ENCODE measurements around the gene DRP2. TPM values are rescaled to one million over a fixed set of nuclear protein-coding genes. Genes with fewer than 3 reads are reported as not detected.

The DRP2 gene
- total and polyA plus RNA-seq, 2 donors (not counting 1 experiment from before 2014, with no cell fraction given): 0.50 to 0.59 TPM

DNA sequence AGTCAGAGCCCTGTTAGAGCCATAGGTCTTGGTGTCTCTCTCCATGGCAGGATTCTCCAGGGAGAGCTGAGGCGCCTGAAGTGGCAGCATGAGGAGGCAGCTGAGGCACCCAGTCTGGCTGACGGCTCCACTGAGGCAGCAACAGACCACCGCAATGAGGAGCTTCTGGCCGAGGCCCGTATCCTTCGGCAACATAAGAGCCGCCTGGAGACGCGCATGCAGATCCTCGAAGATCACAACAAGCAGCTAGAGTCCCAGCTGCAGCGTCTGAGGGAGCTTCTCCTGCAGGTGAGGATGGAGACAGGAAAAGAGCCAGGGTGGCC, 38.6 kb downstream of the DRP2 start:
- Histone ChIP-seq H3K27me3 (ENCODE audit: control insufficient read depth, insufficient read depth, low read length) (no peaks in the 10 kb centered on the region), H3K79me2 (ENCODE audit: control insufficient read depth, insufficient read depth, low read length) (no peaks in the 10 kb centered on the region), H2AFZ (ENCODE audit: low read length) (no peak overlapping the region), H3K4me1 (ENCODE audit: control insufficient read depth, extremely low read depth, insufficient read depth, low read length) (peaks cover 2% of the 10 kb centered on the region), H3K36me3 (ENCODE audit: control insufficient read depth, insufficient read depth, low read length) (no peaks in the 10 kb centered on the region), H3K27ac (ENCODE audit: insufficient read depth, low read length) (no peak overlapping the region), H3K9ac (ENCODE audit: insufficient read depth, low read length) (no peak overlapping the region), H4K20me1 (ENCODE audit: control insufficient read depth, extremely low read depth, insufficient read depth, low read length) (no peaks in the 10 kb centered on the region), H3K4me3 (replicated peaks in 1 of 4; ENCODE audit: control extremely low read depth in 1 of 4, insufficient read depth in 1 of 4, low read depth in 3 of 4, low read length in 4 of 4) (no peak overlapping the region), H3K4me2 (ENCODE audit: extremely low read depth, insufficient read depth, low read length) (no peak overlapping the region), H3K9me3 (ENCODE audit: control insufficient read depth, insufficient read depth, low read depth, low read length) (no peaks in the 10 kb centered on the region)
- TF ChIP-seq, protein P1, sequence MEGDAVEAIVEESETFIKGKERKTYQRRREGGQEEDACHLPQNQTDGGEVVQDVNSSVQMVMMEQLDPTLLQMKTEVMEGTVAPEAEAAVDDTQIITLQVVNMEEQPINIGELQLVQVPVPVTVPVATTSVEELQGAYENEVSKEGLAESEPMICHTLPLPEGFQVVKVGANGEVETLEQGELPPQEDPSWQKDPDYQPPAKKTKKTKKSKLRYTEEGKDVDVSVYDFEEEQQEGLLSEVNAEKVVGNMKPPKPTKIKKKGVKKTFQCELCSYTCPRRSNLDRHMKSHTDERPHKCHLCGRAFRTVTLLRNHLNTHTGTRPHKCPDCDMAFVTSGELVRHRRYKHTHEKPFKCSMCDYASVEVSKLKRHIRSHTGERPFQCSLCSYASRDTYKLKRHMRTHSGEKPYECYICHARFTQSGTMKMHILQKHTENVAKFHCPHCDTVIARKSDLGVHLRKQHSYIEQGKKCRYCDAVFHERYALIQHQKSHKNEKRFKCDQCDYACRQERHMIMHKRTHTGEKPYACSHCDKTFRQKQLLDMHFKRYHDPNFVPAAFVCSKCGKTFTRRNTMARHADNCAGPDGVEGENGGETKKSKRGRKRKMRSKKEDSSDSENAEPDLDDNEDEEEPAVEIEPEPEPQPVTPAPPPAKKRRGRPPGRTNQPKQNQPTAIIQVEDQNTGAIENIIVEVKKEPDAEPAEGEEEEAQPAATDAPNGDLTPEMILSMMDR (conservative IDR thresholded peaks at IDR 0.05 in 1 of 2, IDR thresholded peaks at IDR 0.05 in 1 of 2; ENCODE audit: low read depth in 1 of 2, low read length in 2 of 2): no peak
- no peak for TF ChIP-seq EZH2 (IDR thresholded peaks at IDR 0.05; ENCODE audit: low read length, missing control alignments)
- DNase-seq (ENCODE audit: low read depth in 2 of 2): no peak

DNA sequence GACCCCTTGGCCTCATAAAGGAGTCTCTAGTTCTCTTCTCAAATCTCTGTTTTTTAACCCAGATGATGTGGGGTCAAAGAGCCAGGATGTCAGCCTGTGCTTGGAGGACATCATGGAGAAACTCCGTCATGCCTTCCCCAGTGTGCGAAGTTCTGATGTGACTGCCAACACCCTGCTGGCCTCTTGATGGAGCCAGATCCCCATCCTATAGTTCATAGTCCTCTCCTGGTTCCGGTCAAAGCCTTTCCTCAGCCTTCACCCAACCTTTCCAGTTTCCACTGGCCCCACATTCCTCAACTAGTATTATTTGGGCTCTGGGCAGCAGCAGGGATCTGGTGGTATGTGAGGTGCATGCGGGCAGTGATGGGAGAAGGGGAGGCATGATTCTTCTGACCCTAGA, 40.8 kb downstream of the DRP2 start:
- Histone ChIP-seq H3K4me2 (ENCODE audit: extremely low read depth, insufficient read depth, low read length) (no peak overlapping the region), H2AFZ (ENCODE audit: low read length) (no peak overlapping the region), H3K27me3 (ENCODE audit: control insufficient read depth, insufficient read depth, low read length) (no peaks in the 10 kb centered on the region), H3K27ac (ENCODE audit: insufficient read depth, low read length) (no peak overlapping the region), H3K36me3 (ENCODE audit: control insufficient read depth, insufficient read depth, low read length) (no peaks in the 10 kb centered on the region), H3K9ac (ENCODE audit: insufficient read depth, low read length) (no peak overlapping the region), H3K4me3 (replicated peaks in 1 of 4; ENCODE audit: control extremely low read depth in 1 of 4, insufficient read depth in 1 of 4, low read depth in 3 of 4, low read length in 4 of 4) (no peak overlapping the region), H4K20me1 (ENCODE audit: control insufficient read depth, extremely low read depth, insufficient read depth, low read length) (no peaks in the 10 kb centered on the region), H3K79me2 (ENCODE audit: control insufficient read depth, insufficient read depth, low read length) (no peaks in the 10 kb centered on the region), H3K9me3 (ENCODE audit: control insufficient read depth, insufficient read depth, low read depth, low read length) (no peaks in the 10 kb centered on the region), H3K4me1 (ENCODE audit: control insufficient read depth, extremely low read depth, insufficient read depth, low read length) (peaks cover 2% of the 10 kb centered on the region)
- DNase-seq (ENCODE audit: low read depth in 2 of 2): peak in 1 of 2 donors; percentile 4
- TF ChIP-seq EZH2 (IDR thresholded peaks at IDR 0.05; ENCODE audit: low read length, missing control alignments): no peak
- TF ChIP-seq, protein P1 (conservative IDR thresholded peaks at IDR 0.05 in 1 of 2, IDR thresholded peaks at IDR 0.05 in 1 of 2; ENCODE audit: low read depth in 1 of 2, low read length in 2 of 2): peak; percentile 11 to 42

DNA sequence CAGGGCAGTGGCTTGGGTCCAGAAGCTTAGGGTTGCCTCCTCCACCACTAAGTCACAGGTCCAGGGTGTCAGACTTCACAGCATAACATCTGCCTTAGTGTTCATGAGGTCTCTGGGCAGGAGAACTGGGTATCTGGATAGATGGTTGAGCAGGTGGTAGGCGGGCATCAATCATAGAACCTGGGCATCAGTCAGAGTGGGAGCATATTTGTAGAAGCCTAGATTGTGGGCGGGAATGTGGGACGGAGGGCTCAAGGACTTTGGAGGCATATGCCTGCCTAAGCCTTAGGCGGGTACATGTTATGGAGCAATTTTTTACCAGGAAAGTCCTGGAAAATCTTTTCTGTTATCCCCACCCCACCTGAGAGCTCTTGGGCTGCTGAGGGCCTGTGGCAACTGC, 43.0 kb downstream of the DRP2 start:
- Histone ChIP-seq H3K4me2 (ENCODE audit: extremely low read depth, insufficient read depth, low read length) (no peak overlapping the region), H3K27me3 (ENCODE audit: control insufficient read depth, insufficient read depth, low read length) (no peaks in the 10 kb centered on the region), H3K9ac (ENCODE audit: insufficient read depth, low read length) (no peak overlapping the region), H4K20me1 (ENCODE audit: control insufficient read depth, extremely low read depth, insufficient read depth, low read length) (no peaks in the 10 kb centered on the region), H3K27ac (ENCODE audit: insufficient read depth, low read length) (no peak overlapping the region), H3K36me3 (ENCODE audit: control insufficient read depth, insufficient read depth, low read length) (no peaks in the 10 kb centered on the region), H3K79me2 (ENCODE audit: control insufficient read depth, insufficient read depth, low read length) (no peaks in the 10 kb centered on the region), H2AFZ (ENCODE audit: low read length) (no peak overlapping the region), H3K4me1 (ENCODE audit: control insufficient read depth, extremely low read depth, insufficient read depth, low read length) (peaks cover 3% of the 10 kb centered on the region), H3K9me3 (ENCODE audit: control insufficient read depth, insufficient read depth, low read depth, low read length) (no peaks in the 10 kb centered on the region), H3K4me3 (replicated peaks in 1 of 4; ENCODE audit: control extremely low read depth in 1 of 4, insufficient read depth in 1 of 4, low read depth in 3 of 4, low read length in 4 of 4) (no peak overlapping the region)
- TF ChIP-seq, protein P1 (conservative IDR thresholded peaks at IDR 0.05 in 1 of 2, IDR thresholded peaks at IDR 0.05 in 1 of 2; ENCODE audit: low read depth in 1 of 2, low read length in 2 of 2): no peak
- no peak for TF ChIP-seq EZH2 (IDR thresholded peaks at IDR 0.05; ENCODE audit: low read length, missing control alignments)
- no peak for DNase-seq (ENCODE audit: low read depth in 2 of 2)
